IMR-90 (cell line): ENCODE measurements around the gene MFN2. TPM values are rescaled to one million over a fixed set of nuclear protein-coding genes. Genes with fewer than 3 reads are reported as not detected.

Experiments
- ATAC-seq: fragments of 200-7000 bp; cut with Tn5 transposase; 2 replicates; pipeline ENCODE4 v1.9.1; 2020; ENCODE audit warnings: low read depth, mild to moderate bottlenecking, moderate library complexity
- BruUV-seq: library from RNA; stranded (reverse); fragments of 400-500 nt; replicated peaks from 2 replicates; lab custom pipeline; 2021; lab: Mats Ljungman, UMichigan
- CTCF ChIA-PET: fragments of 300-600 bp; formaldehyde crosslinking; extraction: SDS; loops from one replicate; lab custom pipeline; 2021; ENCODE audit warnings: antibody characterized with exemption; lab: Yijun Ruan, JAX
- POLR2A ChIA-PET: fragments of 300-600 bp; sonication (Branson Sonifier 250); formaldehyde crosslinking; loops from one replicate; lab custom pipeline; 2022; ENCODE audit warnings: antibody characterized with exemption; ENCODE audit not compliant: unreplicated experiment; lab: Charles Lee
- DNase-seq: peaks from one replicate; pipeline ENCODE4 v3.0.0; 2013
- H2AFZ ChIP-seq: replicated peaks from 2 replicates; pipeline ENCODE3; 2013; ENCODE audit warnings: low read length, mild to moderate bottlenecking; ENCODE audit not compliant: poor library complexity
- H2AK5ac ChIP-seq: 2 replicates; pipeline ENCODE4 v1.6.1; 2013; ENCODE audit warnings: low read depth, low read length, inconsistent platforms
- H2AK9ac ChIP-seq: replicated peaks from 2 replicates; pipeline ENCODE3; 2013; ENCODE audit warnings: mild to moderate bottlenecking, low read depth, low read length, moderate library complexity; ENCODE audit not compliant: poor library complexity
- H2BK120ac ChIP-seq: 2 replicates; pipeline ENCODE4 v1.6.1; 2013; ENCODE audit warnings: low read depth, low read length, inconsistent platforms
- H2BK15ac ChIP-seq: 3 replicates; pipeline ENCODE4 v1.6.1; 2013; ENCODE audit warnings: low read depth, low read length, inconsistent platforms
- H2BK20ac ChIP-seq: 2 replicates; pipeline ENCODE4 v1.6.1; 2013; ENCODE audit warnings: low read depth, mild to moderate bottlenecking, inconsistent platforms, low read length, moderate library complexity
- H2BK5ac ChIP-seq: 2 replicates; pipeline ENCODE4 v1.6.1; 2013; ENCODE audit warnings: mild to moderate bottlenecking, low read depth, low read length, inconsistent platforms; ENCODE audit not compliant: poor library complexity, severe bottlenecking
- H3K14ac ChIP-seq: replicated peaks from 2 replicates; pipeline ENCODE4 v1.6.1; 2013; ENCODE audit warnings: low read depth, low read length, inconsistent platforms
- H3K18ac ChIP-seq: 2 replicates; pipeline ENCODE4 v1.6.1; 2013; ENCODE audit warnings: low read depth, low read length, control low read depth
- H3K23ac ChIP-seq: 2 replicates; pipeline ENCODE4 v1.6.1; 2013; ENCODE audit warnings: low read depth, low read length, inconsistent platforms
- H3K27ac ChIP-seq: 2 replicates; pipeline ENCODE4 v1.5.1; 2013; ENCODE audit warnings: mild to moderate bottlenecking, control low read depth, low read length; ENCODE audit not compliant: insufficient read depth
- H3K27me3 ChIP-seq: 2 replicates; pipeline ENCODE4 v1.6.1; 2013; ENCODE audit warnings: low read length; ENCODE audit not compliant: control insufficient read depth, insufficient read depth
- H3K36me3 ChIP-seq: 2 replicates; pipeline ENCODE4 v1.6.1; 2013; ENCODE audit warnings: low read length, mixed read lengths; ENCODE audit not compliant: control insufficient read depth, insufficient read depth
- H3K4ac ChIP-seq: 2 replicates; pipeline ENCODE4 v1.6.1; 2013; ENCODE audit warnings: low read depth, low read length, inconsistent platforms
- H3K4me1 ChIP-seq: 2 replicates; pipeline ENCODE4 v1.6.1; 2013; ENCODE audit warnings: low read length, mixed read lengths; ENCODE audit not compliant: control insufficient read depth, insufficient read depth
- H3K4me2 ChIP-seq: 2 replicates; pipeline ENCODE4 v1.6.1; 2013; ENCODE audit warnings: low read depth, mild to moderate bottlenecking, control low read depth, low read length, moderate library complexity
- H3K4me3 ChIP-seq: 2 replicates; pipeline ENCODE4 v1.5.1; 2013; ENCODE audit warnings: low read depth, mild to moderate bottlenecking, control low read depth, low read length, moderate library complexity; ENCODE audit not compliant: insufficient read depth
- H3K56ac ChIP-seq: 2 replicates; pipeline ENCODE4 v1.6.1; 2013; ENCODE audit warnings: low read length, inconsistent platforms; ENCODE audit not compliant: insufficient read depth; ENCODE audit errors: extremely low read depth
- H3K79me1 ChIP-seq, 2 experiments: 2 replicates each; pipeline ENCODE4 v1.6.1; 2013; ENCODE audit warnings: low read length in 2 of 2, inconsistent platforms in 1 of 2, low read depth in 1 of 2
- H3K9ac ChIP-seq: 2 replicates; pipeline ENCODE4 v1.6.1; 2013; ENCODE audit warnings: low read depth, low read length, control low read depth
- H3K9me1 ChIP-seq: 2 replicates; pipeline ENCODE4 v1.6.1; 2013; ENCODE audit warnings: low read length, inconsistent platforms; ENCODE audit not compliant: insufficient read depth
- H3K9me3 ChIP-seq: 2 replicates; pipeline ENCODE4 v1.6.1; 2013; ENCODE audit warnings: low read length; ENCODE audit not compliant: control insufficient read depth, insufficient read depth
- H4K20me1 ChIP-seq: 2 replicates; pipeline ENCODE4 v1.6.1; 2013; ENCODE audit warnings: low read length, inconsistent platforms; ENCODE audit not compliant: insufficient read depth
- H4K5ac ChIP-seq: 2 replicates; pipeline ENCODE4 v1.6.1; 2013; ENCODE audit warnings: mild to moderate bottlenecking, low read depth, low read length, control low read depth
- H4K8ac ChIP-seq, 2 experiments: 2 replicates each; pipeline ENCODE4 v1.6.1; 2013; ENCODE audit warnings: low read depth in 2 of 2, low read length in 2 of 2, control low read depth in 1 of 2, inconsistent platforms in 1 of 2
- H4K91ac ChIP-seq: 2 replicates; pipeline ENCODE4 v1.6.1; 2013; ENCODE audit warnings: low read depth, low read length, inconsistent platforms; ENCODE audit not compliant: insufficient read depth
- BHLHE40 ChIP-seq: fragments of 150-350 bp; IDR thresholded peaks from 2 replicates; pipeline ENCODE4 v1.6.1; 2016; ENCODE audit warnings: mild to moderate bottlenecking, low read depth, low read length
- CEBPB ChIP-seq: IDR thresholded peaks from 2 replicates; pipeline ENCODE4 v1.6.1; 2012; ENCODE audit warnings: low read depth, low read length, improper control_type of control experiment
- WGBS, 2 experiments: methylation state at CpG; one replicate each; pipeline versions ENCODE4 v1.1.5 to v1.1.7; 2013; ENCODE audit warnings: missing lambda C conversion rate in 2 of 2; ENCODE audit not compliant: insufficient read length in 1 of 2; ENCODE audit errors: extremely low coverage in 2 of 2; 5-methylcytosine and 5-hydroxymethylcytosine counted together
- dilution Hi-C: fragments of 300-500 bp; cut with HindIII; formaldehyde crosslinking; loops from one replicate; pipeline ENCODE4 v1.14.3; 2018; ENCODE audit warnings: low sequenced_read_pairs; ENCODE audit not compliant: unreplicated experiment
- in situ Hi-C: fragments of 300-500 bp; cut with MboI; formaldehyde crosslinking; loops from 3 replicates; pipeline ENCODE4 v1.14.3; 2019; ENCODE audit warnings: low sequenced_read_pairs, inconsistent platforms, mixed read lengths
- intact Hi-C: fragments of 100-400 bp; cut with micrococcal nuclease; formaldehyde crosslinking; loops from 2 replicates; pipeline ENCODE4 v1.10.0; 2022
- polyA plus RNA-seq, 3 experiments: library from polyadenylated mRNA; depleted of rRNA; stranded (reverse); fragments of >200 nt; gene quantifications; 2 replicates each; pipeline ENCODE4 v1.2.3, GENCODE V29; 2012; ENCODE audit warnings: low replicate concordance in 1 of 3
- total RNA-seq: library from RNA; depleted of rRNA; stranded (reverse); fragments of >200 nt; gene quantifications from 2 replicates; pipeline ENCODE4 v1.2.3, GENCODE V29; 2012

MFN2 gene
- total and polyA plus RNA-seq, 2 of the 4 experiments (the other 2 are of a cell fraction) = 52.8 to 84.2 TPM

DNA sequence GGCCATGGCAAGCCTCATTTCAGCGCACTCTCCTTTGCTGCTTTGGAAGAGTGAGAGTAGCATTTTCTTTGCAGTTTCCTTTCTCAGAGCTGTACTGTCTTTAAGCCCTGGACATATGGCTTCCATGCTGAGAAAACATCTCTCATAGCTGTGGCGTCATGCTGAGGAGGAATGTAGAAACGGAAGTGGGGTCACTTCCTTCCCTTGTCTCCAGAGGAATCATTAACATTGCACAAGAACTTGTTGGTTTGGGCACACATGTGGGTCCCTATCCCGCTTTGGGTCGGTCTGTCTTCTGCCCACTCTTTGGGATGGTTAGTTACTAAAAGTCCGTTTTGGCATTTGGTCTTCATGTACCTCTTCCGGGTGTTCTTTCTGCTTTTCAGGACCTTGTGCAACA, 5.6 kb downstream of the MFN2 start:
- dilution Hi-C loops = no loop called here
- peaks cover 57 to 64% of the 10 kb centered on the region in 2 experiments for H3K79me1 ChIP-seq
- H2BK20ac ChIP-seq = no peak overlapping the region
- no peak overlapping the region for H2BK5ac ChIP-seq
- TF ChIP-seq CEBPB (peak; percentile 37; the same call in 1 of the 2 replicates), BHLHE40 (no peak)
- no peak overlapping the region for H3K27ac ChIP-seq
- H3K4me1 ChIP-seq = 0 out of 2 replicates have a peak, but pooled peaks cover 2% of the 10 kb centered on the region
- H3K23ac ChIP-seq = no peak overlapping the region
- H3K9ac ChIP-seq = no peak overlapping the region
- H2AK5ac ChIP-seq = no peak overlapping the region
- no peak overlapping the region for H3K56ac ChIP-seq
- in situ Hi-C loops = no loop called here
- ChIA-PET POLR2A (no interaction called here), CTCF (no interaction called here)
- ATAC-seq (no peak), DNase-seq (peak; percentile 28)
- no peak overlapping the region for H3K4me3 ChIP-seq
- H3K14ac ChIP-seq = no peak overlapping the region
- H3K9me3 ChIP-seq = no peaks in the 10 kb centered on the region
- H4K20me1 ChIP-seq = peaks cover 23% of the 10 kb centered on the region
- no peak overlapping the region for H3K4ac ChIP-seq
- peaks cover 5% of the 10 kb centered on the region; the same call in 1 of the 2 replicates for H3K9me1 ChIP-seq
- H4K8ac ChIP-seq = no peak overlapping the region
- H2AFZ ChIP-seq = no peak overlapping the region
- H3K4me2 ChIP-seq = no peak overlapping the region
- no peak overlapping the region for H2BK15ac ChIP-seq
- WGBS, 2 experiments = no CpG with 5 or more reads among the region's 7 CpGs
- no peak overlapping the region for H4K91ac ChIP-seq
- no peak overlapping the region for H3K18ac ChIP-seq
- H4K5ac ChIP-seq = no peak overlapping the region
- intact Hi-C loops = no loop called here
- peaks cover 49% of the 10 kb centered on the region for H3K36me3 ChIP-seq
- no peaks in the 10 kb centered on the region for H3K27me3 ChIP-seq
- H2BK120ac ChIP-seq = no peak overlapping the region
- no TSS peak for BruUV-seq
- no peak overlapping the region for H2AK9ac ChIP-seq
